PC-9 (cell line): ENCODE results near the gene GSTO1.

Source experiments
- CTCF ChIP-seq: fragments of 200-600 bp; sonication (generic); conservative IDR thresholded peaks from 2 replicates; pipeline ENCODE4 v1.6.1; 2017; ENCODE audit warnings: mixed run types, antibody characterized with exemption, mild to moderate bottlenecking, moderate library complexity
- EZH2 ChIP-seq: fragments of 200-600 bp; sonication (generic); IDR thresholded peaks from 2 replicates; pipeline ENCODE4 v1.8.0; 2017; ENCODE audit warnings: antibody characterized with exemption, low read depth

DNA sequence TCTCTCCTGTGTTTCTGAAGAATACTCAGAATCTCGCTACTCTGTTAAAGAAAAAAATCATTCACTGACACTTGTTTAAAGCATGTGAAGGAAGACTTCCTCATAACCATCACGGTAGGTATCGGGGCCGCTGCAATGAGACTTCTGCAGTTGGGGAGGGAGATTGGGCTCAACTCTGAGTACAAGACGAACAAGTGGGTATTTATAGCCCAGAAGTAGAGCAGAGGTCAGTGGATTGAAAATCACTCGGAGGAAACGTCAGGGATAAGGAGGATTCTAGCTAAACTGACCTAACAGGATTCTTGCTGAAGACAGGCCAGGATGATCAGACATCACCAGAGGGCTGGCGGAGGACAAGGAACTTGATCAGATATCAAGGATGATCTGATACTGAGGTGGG, 50.2 kb downstream of the GSTO1 start:
- no peak for TF ChIP-seq CTCF
- TF ChIP-seq EZH2, result no peak
